WERI-Rb-1 (cell line): ENCODE data around the gene PDE9A.
A peak's percentile ranks its signal among the peaks of the same experiment; 100 is the strongest.

Experiments used
- DNase-seq: peaks from one replicate; pipeline ENCODE4 v3.0.0-alpha.2; 2020
- H3K27ac ChIP-seq: fragments of 250-450 bp; sonication (Bioruptor Pico); 2 replicates; pipeline ENCODE4 v1.5.1; 2020; ENCODE audit warnings: mild to moderate bottlenecking, moderate library complexity
- H3K27me3 ChIP-seq: fragments of 250-450 bp; sonication (Bioruptor Pico); 2 replicates; pipeline ENCODE4 v1.5.1; 2021; ENCODE audit warnings: mild to moderate bottlenecking, low read depth, moderate library complexity; ENCODE audit not compliant: insufficient read depth, severe bottlenecking
- H3K36me3 ChIP-seq: fragments of 250-450 bp; sonication (Bioruptor Pico); 2 replicates; pipeline ENCODE4 v1.5.1; 2020; ENCODE audit warnings: mild to moderate bottlenecking, moderate library complexity
- H3K4me3 ChIP-seq: 2 replicates; pipeline ENCODE4 v1.5.1; 2011; ENCODE audit warnings: low read depth, mild to moderate bottlenecking, control low read depth, low read length
- H3K9me3 ChIP-seq: fragments of 250-450 bp; sonication (Bioruptor Pico); 2 replicates; pipeline ENCODE4 v1.5.1; 2021; ENCODE audit warnings: mild to moderate bottlenecking, moderate library complexity; ENCODE audit not compliant: severe bottlenecking
- CTCF ChIP-seq: IDR thresholded peaks from 2 replicates; pipeline ENCODE4 v1.5.1; 2011; ENCODE audit warnings: low read depth, mild to moderate bottlenecking, control low read depth, inconsistent platforms, low read length

PDE9A gene

GRCh38 chr21:42659416-42660117 lies 6.1 kb downstream of the PDE9A start:
- H3K4me3 ChIP-seq: no peak overlapping the region
- H3K36me3 ChIP-seq: peaks cover 65% of the 10 kb centered on the region
- H3K27me3 ChIP-seq: no peaks in the 10 kb centered on the region
- peak overlapping the region; percentile 41 for H3K27ac ChIP-seq
- no peaks in the 10 kb centered on the region for H3K9me3 ChIP-seq
- TF ChIP-seq CTCF: no peak
- peak; percentile 74 for DNase-seq

GRCh38 chr21:42660118-42660470 lies 6.7 kb downstream of the PDE9A start:
- Histone ChIP-seq H3K36me3 (peaks cover 65% of the 10 kb centered on the region), H3K27ac (peak overlapping the region; percentile 41)
- TF ChIP-seq CTCF: no peak

GRCh38 chr21:42661688-42662429 lies 8.4 kb downstream of the PDE9A start:
- Histone ChIP-seq H3K27me3 (no peaks in the 10 kb centered on the region), H3K4me3 (no peak overlapping the region), H3K27ac (peak overlapping the region; percentile 69), H3K9me3 (no peaks in the 10 kb centered on the region), H3K36me3 (peaks cover 63% of the 10 kb centered on the region)
- TF ChIP-seq CTCF: no peak
- peak; percentile 93 for DNase-seq

More at GRCh38 chr21:42660118-42660470, 6.7 kb downstream of the PDE9A start:
- H3K9me3 ChIP-seq: no peaks in the 10 kb centered on the region
- H3K27me3 ChIP-seq: no peaks in the 10 kb centered on the region
- no peak overlapping the region for H3K4me3 ChIP-seq
- no peak for DNase-seq

- Histone ChIP-seq H3K4me3 (no peak overlapping the region), H3K27ac (peak overlapping the region; percentile 69), H3K36me3 (peaks cover 63% of the 10 kb centered on the region), H3K9me3 (no peaks in the 10 kb centered on the region), H3K27me3 (no peaks in the 10 kb centered on the region)
- no peak for TF ChIP-seq CTCF
- no peak for DNase-seq
Measured at GRCh38 chr21:42662430-42663199, 9.2 kb downstream of the PDE9A start.

GRCh38 chr21:42663200-42663750 lies 9.9 kb downstream of the PDE9A start:
- Histone ChIP-seq H3K27ac (no peak overlapping the region), H3K9me3 (no peaks in the 10 kb centered on the region), H3K36me3 (peaks cover 65% of the 10 kb centered on the region), H3K27me3 (no peaks in the 10 kb centered on the region), H3K4me3 (no peak overlapping the region)
- no peak for TF ChIP-seq CTCF
- no peak for DNase-seq
